SU-DHL-6 (cell line): Measurements from ENCODE around the gene OR4Q3.
"Not testable (repeated sequence)": the region's sequence is repeated elsewhere in the genome, so short reads cannot be mapped to it uniquely, and the experiment has no call there.

Experiments
- EZH2phosphoT487 ChIP-seq: fragments of 200-600 bp; sonication (generic), shearing (Covaris generic); conservative IDR thresholded peaks from 2 replicates; pipeline ENCODE4 v1.6.1; 2018; ENCODE audit warnings: mild to moderate bottlenecking, antibody characterized with exemption, low read length, moderate library complexity, mixed read lengths
- TF ChIP-seq, protein P1 (sequence below): fragments of 200-600 bp; sonication (generic); IDR thresholded peaks from one replicate; pipeline ENCODE4 v1.5.1; 2017; ENCODE audit warnings: antibody characterized with exemption, mild to moderate bottlenecking, low read length, moderate library complexity; ENCODE audit not compliant: insufficient read depth, poor library complexity, severe bottlenecking

DNA sequence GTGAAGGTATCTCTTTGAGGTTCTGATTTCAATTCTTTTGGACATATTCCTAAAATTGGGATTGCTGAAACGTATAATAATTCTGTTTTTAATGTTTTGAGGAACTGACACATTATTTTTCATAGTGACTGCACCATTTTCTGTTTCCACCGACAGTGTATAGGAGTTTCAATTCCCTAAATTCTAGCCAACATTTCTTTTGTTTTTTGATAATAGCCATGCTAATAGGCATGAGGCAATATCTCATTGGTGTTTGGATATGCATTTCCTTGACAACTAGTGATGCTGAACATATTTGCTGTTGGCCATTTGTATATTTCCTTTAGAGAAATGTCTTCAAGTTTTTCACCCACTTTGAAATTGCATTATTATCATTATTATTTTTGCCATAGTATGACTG, 29.1 kb downstream of the OR4Q3 start:
- TF ChIP-seq, protein P1, sequence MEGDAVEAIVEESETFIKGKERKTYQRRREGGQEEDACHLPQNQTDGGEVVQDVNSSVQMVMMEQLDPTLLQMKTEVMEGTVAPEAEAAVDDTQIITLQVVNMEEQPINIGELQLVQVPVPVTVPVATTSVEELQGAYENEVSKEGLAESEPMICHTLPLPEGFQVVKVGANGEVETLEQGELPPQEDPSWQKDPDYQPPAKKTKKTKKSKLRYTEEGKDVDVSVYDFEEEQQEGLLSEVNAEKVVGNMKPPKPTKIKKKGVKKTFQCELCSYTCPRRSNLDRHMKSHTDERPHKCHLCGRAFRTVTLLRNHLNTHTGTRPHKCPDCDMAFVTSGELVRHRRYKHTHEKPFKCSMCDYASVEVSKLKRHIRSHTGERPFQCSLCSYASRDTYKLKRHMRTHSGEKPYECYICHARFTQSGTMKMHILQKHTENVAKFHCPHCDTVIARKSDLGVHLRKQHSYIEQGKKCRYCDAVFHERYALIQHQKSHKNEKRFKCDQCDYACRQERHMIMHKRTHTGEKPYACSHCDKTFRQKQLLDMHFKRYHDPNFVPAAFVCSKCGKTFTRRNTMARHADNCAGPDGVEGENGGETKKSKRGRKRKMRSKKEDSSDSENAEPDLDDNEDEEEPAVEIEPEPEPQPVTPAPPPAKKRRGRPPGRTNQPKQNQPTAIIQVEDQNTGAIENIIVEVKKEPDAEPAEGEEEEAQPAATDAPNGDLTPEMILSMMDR: not testable (repeated sequence)
- not testable (repeated sequence) for TF ChIP-seq EZH2phosphoT487
